Stimulated activated CD4-positive, alpha-beta T cell treated with anti-CD3 and anti-CD28 coated beads, Interleukin-12 subunit alpha, Interleukin-12 subunit beta, amount 100 ng/mL, for 4 hours (primary cell): ENCODE data around the gene WDTC1.

Source experiments
- DNase-seq: peaks from one replicate; pipeline ENCODE4 v3.0.0-alpha.2; 2020

The WDTC1 gene

GRCh38 chr1:27339213-27339612, 104.8 kb downstream of the WDTC1 start:
- DNase-seq, result no peak

GRCh38 chr1:27341525-27342252, 107.3 kb downstream of the WDTC1 start, which contains the start of gene SYTL1:
Gene SYTL1 (plus strand): TSS chr1:27342022. CDS start chr1:27345335, 3,313 bp downstream.
- peak; percentile 43 for DNase-seq

DNA sequence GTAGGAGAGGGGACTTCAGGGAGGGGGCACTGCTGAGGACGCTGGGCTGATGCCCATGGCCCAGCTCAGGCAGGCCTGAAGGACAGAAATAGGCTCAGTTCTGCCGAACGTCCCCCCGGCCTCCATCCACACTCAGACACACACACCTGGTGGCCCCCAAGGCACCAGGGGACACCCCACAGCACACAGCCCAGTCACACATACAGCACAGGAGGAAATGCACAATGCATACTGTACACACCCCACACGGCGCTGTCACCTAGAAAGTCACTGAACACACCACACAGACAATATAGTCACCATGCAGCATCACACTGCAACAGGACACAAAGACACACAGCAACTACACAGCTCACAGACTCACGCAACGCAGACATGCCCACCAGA, 108.0 kb downstream of the WDTC1 start:
- no peak for DNase-seq

GRCh38 chr1:27342778-27343638, 108.6 kb downstream of the WDTC1 start:
- DNase-seq, result peak; percentile 57

DNA sequence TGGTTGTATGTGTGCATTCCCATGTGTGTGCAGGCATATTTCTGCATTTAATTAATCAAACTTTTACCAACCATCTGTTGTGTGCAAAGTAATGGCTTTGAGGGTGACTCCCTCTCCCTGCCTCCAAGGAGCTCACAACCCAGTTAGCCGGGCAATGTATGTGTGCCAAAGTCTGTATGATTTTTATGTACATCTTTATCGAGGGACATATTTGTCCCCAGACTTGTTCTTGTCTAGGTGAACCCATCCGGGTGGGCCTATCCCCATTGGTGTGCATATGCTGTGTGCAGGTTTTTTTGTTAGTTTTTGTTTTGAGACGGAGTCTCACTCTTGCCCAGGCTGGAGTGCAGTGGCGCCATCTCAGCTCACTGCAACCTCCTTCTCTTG, 109.2 kb downstream of the WDTC1 start:
- no peak for DNase-seq

GRCh38 chr1:27345272-27345671, 110.8 kb downstream of the WDTC1 start:
- DNase-seq, result no peak

DNA sequence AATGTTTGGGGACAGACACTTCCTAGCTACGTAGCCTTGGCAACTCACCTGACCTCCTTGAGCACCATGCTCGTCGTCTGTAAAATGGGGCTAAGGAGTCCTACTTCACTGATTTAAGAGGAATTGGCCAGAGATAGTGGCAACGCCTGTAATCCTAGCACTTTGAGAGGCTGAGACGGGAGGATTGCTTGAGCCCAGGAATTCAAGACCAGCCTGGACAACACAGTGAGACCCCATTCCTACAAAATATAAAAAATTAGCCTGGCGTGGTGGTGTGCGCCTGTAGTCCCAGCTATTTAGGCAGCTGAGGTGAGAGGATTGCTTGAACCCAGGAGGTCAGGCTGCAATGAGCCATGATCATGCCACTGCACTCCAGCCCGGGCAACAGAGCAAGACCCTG, 111.9 kb downstream of the WDTC1 start:
- no peak for DNase-seq

- DNase-seq, result no peak
Measured at GRCh38 chr1:27346991-27347624, 112.7 kb downstream of the WDTC1 start.

GRCh38 chr1:27348861-27349783, 114.7 kb downstream of the WDTC1 start:
- no peak for DNase-seq

DNA sequence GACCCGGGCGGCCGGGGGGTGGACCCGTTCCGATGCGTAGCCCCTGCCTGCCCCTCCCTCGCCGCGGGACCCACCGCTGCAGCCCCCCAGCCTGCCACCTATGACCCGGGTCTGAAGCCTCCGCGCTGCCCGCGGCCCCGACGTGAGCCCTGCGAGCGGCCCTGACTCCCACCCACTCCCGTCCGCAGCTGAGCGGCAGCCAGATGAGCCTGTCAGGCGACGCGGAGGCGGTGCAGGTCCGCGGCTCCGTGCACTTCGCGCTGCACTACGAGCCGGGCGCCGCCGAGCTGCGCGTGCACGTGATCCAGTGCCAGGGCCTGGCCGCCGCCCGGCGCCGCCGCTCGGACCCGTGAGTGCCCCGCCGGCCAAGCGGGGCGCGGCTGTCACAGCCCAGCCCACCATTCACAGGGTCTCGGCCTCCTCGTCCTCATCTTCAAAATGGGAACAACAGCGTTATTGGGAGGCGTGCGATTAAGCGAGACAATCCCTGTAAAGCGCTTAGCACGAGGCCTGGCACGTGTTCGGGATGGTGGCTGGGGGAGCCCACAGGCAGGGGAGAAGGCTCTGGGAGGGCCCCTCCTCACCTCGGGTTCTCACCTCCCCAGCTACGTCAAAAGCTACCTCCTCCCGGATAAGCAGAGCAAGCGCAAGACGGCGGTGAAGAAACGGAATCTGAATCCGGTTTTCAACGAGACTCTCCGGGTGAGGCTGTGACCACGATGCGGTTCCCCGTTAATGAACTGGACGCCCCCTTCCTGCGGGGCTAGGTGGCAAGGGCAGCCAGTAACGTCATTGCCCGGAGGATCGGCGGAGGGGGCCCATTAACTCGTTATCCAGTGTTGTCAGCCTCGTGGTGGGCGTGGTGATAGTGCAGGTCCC, 115.6 kb downstream of the WDTC1 start:
- no peak for DNase-seq

GRCh38 chr1:27350663-27351540, 116.5 kb downstream of the WDTC1 start:
- DNase-seq, result no peak

DNA sequence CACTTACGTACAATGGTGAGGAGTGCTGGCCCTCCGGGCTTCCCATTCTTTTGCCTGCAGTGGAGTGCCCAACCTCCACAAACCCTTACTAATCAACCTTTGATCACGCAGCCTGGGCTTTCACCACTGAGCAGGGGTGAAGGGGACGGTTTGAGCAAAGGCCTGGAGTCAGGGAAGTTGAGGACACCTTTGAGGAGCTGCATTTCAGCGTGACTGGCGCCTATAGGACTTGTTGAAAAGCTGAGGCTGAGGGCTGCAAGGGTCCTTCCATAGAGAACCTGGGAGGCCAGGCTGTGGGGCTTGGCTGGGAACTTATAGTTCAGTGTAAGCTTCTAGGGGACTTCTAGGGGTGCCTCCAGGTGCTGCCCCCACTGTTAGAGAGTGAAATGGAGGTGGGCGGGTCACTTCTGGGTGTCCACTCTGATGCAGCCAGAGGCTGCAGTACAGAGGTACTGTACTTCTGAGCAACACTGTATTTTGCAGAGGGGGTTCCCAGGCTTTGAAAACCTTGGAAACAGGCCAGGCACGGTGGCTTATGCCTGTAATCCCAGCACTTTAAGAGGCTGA, 117.2 kb downstream of the WDTC1 start:
- no peak for DNase-seq

GRCh38 chr1:27353166-27353565, 118.7 kb downstream of the WDTC1 start:
- no peak for DNase-seq

DNA sequence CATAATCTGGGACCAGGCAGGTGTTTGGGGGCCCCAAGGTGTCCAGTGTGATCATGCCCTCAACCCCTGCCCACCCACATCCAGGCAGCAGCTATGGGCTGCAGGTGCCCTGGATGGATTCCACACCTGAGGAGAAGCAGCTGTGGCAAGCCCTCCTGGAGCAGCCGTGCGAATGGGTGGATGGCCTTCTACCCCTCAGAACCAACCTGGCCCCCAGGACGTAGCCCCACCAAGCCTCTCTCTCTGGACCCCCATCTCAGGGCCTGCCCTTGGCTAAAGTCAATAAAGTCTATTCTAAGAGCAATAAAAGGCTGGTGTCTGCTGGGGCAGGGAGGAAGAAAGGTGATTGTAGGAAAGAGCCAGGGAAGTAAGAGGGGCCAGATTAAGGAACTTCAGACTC, 119.2 kb downstream of the WDTC1 start:
- no peak for DNase-seq

DNA sequence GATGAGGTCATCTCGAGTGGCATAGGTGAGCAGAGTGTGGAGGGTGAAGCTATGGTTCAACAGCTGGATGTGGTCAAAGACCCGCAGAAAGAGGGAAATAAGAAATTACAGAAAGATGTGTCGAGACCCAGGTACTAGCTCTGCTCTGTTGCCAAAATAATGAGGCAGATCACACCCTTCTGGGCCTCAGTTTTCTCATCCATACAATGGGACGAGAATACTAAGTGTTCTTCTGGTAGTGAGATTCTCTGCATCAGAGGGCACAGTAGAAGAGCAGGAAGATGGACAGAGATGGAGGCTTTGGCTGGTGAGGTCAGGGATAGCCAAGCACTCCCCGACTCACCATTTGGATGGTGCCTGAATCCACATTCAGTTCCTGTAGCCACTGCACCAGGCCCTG, 121.3 kb downstream of the WDTC1 start:
- no peak for DNase-seq

- DNase-seq, result no peak
Measured at GRCh38 chr1:27356277-27356618, 121.8 kb downstream of the WDTC1 start.

GRCh38 chr1:27356619-27357280, 122.3 kb downstream of the WDTC1 start:
- peak; percentile 43 for DNase-seq

DNA sequence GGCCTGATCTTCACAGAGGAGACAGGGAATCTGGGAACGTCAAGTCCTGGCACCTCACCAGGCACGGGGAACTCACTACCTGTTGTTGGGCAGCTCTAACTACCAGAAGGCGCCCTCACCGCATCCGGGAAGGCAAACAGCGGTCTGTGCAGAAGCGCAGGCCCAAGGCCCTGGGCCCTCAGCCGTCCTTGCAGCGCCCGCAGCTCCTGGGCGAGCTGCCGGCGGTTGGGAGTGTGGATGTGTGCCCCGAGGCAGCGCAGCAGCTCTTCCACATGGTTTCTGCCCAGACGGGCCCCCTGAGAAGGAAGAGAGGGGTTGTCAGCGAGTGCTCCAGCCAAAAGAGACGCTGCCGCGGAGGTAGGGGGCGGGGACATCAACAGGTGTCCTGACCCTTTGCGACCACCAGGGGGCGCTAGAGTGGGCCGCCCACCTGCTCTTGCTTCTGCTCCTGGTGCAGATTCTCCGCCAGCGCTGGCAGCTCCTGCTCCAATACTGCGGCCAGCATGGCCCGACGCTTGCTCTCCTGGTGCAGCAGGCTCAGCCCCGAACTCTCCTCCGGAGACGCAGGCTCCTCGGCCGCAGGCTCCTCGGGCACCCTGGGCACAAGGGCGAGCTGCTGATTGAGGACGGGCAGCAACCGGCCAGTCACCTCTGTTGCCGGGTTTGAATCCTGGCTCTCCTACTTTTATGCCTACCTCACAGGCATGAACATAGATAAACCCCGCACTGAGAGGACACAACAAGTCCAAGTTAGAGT, 123.0 kb downstream of the WDTC1 start:
- DNase-seq, result peak; percentile 76
